DMS153 treated with DMSO at 0.1 percent for 48 hours (cell line): ENCODE measurements around the gene PSD4.

Experiments
- DNase-seq: peaks from one replicate; lab custom pipeline; 2025; ENCODE audit not compliant: unreplicated experiment; lab: John Stamatoyannopoulos, UW

The PSD4 gene

DNA sequence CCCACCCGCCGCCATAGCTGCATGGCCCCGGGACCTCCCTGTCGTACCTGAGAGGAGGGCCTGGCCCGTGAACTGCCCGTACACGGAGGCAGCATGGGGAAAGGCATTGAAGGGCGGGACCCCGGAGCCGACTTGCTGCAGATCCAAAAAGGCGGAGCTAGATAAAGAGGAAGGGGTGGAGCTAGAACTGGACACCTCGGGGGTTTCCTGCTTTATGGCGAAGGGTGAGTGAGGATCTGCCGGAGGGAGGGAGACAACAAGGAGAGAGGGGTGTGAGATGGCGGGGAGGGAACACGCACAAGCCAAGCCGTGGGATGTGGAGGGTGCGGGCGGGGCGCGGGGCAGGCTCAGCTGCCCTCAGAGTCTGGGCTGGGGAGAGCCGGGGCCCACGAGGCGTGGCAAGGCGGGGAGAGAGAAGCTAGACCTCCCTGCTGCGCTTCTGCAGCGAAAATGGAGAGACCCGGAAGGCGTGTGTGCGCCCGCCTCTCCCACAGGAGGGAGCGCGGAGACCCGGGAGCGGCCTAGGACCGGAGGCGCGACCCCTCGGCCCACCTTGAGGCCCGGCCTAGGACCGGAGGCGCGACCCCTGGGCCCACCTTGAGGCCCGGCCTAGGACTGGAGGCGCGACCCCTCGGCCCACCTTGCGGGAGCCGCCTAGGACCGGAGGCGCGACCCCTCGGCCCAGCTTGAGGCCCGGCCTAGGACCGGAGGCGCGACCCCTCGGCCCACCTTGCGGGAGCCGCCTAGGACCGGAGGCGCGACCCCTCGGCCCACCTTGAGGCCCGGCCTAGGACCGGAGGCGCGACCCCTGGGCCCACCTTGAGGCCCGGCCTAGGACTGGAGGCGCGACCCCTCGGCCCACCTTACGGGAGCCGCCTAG, 61.8 kb downstream of the PSD4 start:
- peak; percentile 71 for DNase-seq

DNA sequence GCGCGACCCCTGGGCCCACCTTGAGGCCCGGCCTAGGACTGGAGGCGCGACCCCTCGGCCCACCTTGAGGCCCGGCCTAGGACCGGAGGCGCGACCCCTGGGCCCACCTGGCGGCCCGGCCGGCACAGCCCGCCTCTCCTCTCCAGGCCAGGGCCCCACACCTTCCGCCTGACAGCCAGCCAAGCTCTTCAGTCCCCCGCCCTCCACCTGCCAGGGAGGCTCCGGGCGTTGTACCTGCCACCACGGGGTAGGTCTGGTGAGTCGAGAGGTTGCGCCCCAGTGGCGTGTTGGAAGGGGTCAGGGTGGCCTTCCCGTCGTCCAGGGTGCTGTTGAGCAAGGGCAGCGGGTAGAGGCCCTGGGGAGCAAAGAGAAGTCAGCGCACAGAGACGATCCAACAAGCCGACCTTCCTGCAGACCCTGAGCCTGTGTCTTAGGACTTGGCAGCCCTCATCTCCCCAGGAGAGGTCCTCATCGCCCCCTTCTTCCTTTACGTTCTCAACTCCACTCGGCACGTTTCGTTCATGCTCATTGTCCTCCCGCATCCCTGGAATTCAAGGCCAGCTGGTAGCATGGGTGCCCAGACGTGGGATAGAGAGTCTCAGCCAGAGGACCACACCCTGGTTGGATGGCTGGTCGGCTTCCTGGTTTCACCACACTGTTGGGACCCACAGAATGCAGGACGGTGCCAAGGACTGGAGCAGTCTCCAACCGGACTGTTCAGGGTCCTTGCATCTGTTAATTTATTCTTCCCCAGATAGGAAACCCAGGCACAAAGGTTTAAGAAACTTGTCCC, 62.8 kb downstream of the PSD4 start:
- no peak for DNase-seq

DNA sequence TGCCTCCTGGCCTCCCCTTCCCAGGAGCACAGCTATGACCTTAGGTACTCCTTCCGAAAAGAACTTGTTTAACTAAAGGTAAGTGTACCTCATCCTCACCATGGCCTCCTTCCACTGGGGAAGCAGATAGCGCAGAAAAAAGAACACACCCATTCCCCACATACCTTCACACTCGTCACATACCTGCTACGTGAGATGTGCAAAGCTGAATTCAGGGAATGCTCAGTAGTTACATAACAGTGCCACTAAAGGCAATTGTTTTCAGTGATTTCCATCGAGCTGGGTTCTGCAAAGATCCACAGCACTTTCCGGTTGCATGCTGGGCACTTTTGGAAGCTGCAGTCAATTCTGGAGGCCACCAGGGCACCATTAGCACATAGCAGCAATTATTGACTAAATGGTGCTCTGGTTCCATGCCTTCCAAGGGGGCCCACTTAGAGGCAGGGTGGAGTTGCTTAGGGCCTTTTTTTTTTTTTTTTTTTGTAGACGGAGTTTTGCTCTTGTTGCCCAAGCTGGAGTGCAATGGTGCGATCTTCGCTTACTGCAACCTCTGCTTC, 63.9 kb downstream of the PSD4 start:
- no peak for DNase-seq

DNA sequence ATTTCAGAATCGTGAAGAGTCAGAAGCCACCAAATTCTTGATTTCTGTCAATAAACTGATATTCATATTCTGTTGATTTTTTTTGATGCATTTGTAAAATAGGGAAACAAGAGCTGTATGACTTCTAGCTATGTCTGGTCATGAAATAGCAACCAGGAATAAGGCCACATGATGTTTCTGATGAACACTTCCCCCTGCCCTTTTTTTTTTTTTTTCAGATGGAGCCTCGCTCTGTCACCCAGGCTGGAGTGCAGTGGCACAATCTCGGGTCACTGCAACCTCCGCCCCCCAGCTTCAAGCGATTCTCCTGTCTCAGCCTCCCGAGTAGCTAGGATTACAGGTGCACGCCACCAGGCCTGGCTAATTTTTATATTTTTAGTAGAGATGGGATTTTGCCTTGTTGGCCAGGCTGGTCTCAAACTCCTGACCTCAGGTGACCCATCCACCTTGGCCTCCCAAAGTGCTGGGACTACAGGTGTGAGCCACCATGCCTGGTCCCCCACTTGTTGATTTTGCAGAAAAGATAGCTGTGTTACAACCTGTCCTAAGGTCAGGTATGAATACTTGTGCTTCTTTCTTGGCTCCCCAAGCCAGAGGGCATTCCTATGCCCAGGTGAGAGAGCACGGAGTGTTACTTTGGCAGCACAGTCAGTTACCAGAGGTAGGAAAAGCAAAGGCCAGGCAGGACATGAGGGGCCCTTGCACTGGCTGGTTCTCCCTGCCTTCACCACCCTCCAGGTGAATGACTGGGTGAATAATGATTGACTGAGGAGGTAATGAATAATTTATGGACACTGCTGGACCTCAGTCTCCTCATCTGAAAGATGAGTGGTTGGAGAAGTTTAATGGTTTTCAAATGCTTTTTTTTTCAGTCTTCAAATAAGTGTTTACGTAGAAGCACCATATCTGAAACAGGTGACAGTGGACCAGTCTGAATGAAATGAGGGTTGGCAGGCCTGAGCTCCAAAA, 65.4 kb downstream of the PSD4 start:
- DNase-seq, result no peak

DNA sequence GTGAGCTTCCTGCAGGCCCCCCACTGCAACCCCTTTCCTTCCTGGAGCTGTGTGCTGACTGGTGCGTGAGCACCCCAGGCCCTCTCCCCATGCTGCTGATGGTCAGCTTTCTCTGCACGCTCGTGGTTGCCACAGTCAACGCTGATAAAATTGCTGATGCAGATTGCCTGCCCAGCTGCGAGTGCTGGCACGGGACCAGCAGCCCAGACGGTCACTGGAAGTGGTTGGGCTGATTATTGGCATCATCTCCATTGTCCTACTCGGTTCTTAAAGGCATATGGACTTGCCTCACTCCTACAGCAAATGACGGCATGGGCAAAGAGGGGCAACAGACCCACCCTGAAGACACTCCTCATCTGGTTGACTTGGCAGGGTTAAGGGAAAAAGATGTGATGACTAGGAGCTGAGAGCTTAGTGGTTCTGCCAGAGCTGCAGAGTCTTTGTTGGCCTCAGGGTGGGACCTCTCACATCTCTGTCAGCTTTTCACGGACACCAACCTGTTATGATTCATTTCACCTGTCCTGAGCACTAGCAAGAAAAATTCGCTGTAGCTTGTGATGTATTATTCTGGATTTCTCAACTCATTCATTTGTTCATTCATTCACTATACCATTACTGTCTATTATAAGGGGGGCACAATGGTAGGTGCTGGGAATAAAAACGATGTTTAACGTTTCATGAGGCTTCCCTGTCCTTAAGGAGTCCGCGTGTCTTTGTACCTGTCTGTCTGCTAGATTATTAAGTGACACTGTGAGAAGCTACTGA, 66.6 kb downstream of the PSD4 start:
- DNase-seq, result no peak

DNA sequence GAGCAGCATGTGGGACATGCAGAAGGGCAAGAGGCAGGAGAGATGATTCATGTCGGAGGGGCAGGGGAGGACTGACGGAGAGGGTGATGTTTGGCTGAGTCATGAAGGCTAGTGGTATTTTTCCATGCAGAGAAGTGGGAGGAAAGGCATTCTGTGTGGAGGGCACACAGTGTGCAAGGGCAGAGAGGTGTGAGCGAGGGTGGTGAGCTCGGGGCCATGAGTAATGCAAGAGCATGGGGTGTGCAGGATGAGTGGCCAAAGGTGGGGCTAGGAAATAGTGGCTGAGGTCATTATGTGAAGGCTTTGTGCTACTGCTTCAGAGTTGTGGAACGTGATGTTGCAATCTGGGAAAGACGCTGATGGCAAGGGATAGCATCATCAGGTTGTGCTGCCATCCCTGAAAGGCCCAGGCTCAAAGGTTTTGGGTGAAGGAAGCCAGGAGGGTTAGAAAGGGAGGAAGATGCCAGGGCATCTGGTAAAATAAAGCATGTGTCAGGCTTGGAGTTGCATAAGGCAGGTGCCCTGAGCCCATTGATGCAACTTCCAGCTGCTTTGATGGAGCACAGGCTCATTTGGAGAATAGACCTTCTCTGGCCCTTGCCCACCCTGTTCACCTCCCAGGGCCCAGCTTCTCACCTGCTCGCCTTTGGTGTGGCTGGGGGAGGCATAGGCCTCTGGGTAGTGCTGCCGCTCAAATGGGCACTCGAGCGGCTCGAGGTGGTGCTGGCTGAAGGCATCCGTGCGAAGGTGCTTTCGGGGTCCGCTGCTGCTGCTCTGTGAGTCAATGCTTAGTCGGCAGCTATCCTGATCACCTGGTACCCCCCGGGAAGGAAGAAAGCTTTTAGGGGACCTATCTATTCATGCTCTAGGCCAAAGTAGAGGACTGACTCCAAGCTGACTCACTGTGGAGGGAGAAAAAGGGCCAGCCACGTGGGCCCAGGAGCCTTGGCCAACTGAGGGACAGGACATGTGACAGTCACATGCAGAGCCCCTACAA, 67.4 kb downstream of the PSD4 start:
- DNase-seq, result no peak

DNA sequence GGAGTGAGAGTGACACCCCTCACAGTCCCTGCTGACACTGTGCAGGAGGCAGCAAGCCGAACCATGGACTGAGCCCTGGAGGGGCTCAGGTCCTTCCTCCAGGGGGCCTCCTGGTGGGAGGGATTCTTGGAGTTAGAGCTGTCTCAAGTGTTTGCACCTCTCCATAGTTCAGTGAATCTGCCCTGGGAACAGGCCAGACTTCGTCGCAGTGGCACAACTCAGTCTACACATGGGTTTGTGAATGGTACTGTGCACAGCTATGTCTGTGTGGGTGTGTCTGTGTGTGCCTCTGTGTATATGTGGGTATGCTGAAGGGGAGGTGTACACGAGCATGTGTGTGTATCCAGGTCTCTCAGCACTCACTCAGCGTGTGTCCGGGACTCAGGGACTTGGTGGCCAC, 68.6 kb downstream of the PSD4 start:
- no peak for DNase-seq

DNA sequence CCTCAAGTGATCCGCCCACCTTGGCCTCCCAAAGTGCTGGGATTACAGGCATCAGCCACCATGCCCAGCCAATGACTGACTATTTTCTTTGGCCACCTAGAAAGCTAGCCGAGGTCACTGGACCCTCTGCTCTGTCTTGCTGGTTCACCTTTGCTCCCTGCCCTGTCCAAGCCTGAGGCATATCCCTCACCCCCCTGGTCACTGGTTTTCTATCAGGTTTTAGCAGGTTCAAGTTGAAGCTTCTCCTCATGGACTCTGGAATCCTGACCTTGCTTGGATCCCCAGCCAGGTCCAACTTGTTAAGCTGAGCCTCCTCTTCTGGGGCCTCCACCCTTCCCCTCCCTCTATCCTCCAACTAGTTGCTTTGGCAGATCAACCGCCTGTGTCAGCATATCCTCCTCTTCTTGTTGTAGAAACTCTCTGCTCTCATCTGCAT, 71.5 kb downstream of the PSD4 start:
- DNase-seq, result no peak

DNA sequence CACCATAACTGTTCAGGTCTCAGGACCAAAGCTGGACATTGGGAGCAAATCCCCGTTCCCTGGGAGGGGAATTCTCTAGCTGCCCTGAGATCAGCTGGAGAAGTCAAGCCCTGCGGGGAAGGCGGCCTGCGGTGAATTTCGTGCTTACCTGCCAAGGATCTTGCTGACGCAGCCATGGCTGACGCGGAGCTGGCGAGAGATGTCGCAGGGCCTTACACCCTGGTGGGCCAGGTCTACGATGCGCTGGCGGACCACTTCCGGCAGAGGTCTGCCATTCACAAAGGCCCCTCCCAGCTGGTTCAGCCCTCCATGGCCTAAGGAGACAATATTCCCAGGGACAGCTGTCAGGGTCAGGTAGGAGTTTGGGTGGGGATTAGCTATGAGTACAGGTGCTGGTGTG, 72.8 kb downstream of the PSD4 start:
- no peak for DNase-seq

DNA sequence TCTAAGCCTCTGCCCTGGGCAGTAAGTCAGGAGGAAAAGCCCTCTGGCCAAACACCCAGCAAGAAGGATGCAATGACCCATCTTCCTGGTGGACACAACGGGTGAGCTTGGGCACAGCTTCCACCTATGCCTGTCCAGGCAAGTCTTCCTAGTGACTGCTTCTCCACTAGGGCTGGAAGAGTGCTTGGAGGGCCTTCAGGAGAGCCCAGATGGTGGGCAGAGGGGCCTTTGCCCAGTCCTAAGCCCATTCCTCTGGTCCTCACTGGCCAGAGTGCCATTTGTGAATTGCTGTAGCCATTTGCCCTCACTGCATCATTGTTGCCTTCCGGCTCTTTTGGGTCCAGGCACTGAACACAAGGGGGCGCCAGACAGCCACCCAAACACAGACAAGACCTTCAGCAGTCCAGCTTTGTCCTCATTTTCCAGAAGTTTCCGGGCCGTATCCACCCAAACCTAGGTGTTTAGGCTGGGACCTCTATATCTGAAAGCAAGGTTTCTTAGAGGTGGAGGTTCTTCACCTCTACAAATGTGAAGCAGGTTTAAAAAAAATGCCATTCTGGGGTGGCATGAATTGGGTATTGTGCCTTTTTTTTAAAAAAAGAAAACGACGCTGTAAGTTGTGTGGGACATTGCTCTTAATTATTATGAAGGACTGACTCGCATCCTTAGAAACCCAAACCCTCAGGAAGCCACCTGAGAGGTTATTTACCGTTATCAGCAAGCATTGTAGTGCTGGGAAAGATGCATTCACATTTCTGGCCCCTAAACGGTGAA, 75.4 kb downstream of the PSD4 start:
- peak; percentile 44 for DNase-seq

DNA sequence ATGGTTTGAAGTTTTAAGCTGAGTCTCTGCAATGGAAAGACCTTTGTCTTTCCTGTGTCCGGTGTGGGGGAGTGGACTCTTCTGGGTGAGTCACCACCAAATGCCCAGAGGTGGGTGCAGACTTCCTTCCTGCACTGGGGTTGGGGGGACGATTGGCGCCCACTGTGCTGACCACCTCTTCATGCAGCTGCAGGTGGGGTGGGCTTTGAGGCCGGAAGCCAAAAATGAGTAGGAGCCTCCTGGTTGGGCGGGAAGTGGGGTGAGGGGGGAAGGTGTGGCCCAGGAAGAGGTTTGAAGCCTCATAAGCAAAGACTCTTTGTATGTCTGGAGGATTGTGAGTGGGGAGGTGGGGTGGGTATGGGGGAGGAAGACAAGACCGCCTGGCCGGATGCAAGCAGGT, 77.3 kb downstream of the PSD4 start:
- DNase-seq, result no peak

DNA sequence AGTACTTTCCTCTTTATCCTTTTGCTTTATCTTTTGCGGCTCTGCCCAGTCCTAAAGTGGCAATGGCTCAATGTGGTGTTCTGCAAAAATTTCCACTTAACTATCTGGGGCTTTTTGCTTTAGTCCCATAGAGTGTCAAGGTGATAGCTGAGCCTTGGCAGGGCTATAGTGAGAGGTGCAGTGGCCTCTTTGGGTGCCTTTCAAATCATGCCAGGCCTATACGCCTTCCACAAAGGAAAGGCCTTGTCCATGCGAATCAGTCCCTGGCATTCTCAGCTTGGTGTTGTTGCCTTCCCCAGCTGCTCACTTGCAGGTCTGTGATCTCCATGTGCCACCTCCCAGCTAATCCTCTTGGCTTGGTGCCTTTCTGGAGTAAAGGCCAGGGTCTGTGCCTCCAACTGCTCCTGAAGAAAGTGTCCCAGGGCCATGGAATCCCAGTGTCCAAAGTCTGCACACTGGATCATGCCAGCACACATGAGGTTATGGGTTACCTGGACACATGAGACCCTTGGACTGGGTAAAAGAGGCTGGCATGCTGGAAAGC, 78.3 kb downstream of the PSD4 start:
- no peak for DNase-seq

DNA sequence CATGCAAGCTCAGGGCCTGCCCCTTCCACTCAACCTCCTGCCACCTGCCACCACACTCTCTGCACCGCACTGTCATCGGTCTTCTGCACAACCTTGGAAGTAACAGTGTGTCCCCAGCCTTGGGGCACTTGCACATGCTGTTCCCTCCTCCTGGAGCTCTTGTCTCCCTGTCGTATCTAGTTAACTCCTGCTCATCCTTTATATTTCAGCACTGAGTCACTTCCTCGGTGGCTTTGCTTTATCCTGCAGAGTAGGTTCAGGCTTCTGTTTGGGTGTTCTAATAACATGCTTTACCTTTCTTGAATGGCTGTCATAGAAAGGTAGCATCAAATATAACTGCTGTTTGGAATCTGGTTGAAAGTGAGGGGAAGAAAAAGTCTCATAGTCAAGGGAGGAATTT, 79.7 kb downstream of the PSD4 start:
- no peak for DNase-seq

DNA sequence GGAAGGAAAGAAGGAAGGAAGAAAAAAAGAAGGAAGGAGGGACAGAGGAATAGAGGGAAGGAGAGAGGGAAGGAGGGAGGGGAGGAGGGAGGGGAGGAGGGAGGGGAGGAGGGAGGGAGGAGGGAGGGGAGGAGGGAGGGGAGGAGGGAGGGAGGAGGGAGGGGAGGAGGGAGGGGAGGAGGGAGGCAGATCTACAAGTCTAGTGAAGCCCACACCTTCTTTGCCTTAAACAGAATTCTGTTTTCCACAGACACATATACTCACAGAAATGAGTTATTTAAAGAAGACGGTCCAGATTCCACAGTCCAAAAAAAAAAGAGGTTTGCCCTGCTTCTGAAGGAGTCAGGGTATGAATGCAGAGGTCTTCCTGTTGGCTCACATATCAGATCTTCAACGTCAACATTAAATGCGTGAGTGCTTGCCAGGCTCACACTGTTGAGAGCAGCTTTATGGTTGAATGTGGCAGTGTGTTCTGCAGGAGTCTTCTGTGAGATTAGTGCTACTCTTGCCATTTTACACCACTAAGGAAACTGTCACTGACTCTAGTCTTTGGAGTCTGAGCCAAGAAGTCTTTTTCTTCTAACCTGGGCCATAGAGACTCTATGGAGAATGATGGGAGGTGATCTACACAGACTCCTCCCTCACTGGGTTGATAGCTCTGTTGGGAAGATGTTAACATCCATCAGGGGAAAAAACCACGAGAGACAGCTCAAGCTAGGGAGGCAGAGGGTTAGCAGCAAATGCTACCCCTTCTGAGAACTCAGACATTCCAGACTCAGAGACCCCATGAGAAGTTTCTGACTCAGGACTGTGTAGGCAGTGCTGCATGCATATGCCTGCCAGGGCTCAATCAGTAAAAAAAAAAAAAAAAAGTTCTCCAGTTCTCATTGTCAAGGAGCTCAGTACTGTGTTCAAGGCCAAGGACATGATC, 81.6 kb downstream of the PSD4 start:
- DNase-seq, result no peak

DNA sequence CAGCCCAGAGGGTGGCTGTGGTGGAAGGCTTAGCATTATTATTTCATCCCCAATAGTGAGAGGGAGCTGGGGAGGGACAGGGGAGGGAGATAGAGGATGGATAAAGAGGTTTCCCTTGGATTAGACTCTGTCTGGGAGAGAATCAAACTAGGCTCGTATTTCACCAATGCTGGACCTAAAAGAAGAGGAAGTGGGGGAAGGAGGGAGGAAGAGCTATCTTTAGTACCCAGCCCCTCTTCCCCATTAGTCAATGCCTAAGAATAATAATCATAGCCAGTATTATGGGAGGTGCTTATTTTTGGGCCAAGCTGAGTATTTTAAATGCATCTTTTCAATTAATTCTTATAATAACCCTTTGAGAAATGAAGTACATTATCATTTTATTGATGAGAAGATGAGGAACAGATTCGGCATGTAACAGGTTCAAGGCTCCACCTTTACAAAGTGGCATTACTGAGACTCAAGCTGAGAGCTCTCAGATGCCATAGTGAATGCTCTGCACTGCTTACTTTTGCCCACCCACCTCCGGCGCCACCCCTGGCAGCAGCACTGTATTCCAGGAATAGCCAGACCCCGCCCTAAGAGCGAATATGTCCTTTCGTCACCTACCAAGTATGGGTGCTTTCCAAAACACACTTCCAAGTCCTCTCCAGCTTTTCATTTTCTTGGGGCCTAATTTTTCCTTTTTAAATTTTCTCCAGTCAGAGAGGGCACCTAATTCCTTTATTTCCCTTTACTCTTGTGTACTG, 83.9 kb downstream of the PSD4 start:
- no peak for DNase-seq
